ENCODE results near the gene CPNE5. TPM values are rescaled to one million over a fixed set of nuclear protein-coding genes. Genes with fewer than 3 reads are reported as not detected.
A peak's percentile ranks its signal among the peaks of the same experiment; 100 is the strongest.

The CPNE5 gene
- total and polyA plus RNA-seq, 8 donors = 0.19 to 1.5 (median 0.58) TPM

DNA sequence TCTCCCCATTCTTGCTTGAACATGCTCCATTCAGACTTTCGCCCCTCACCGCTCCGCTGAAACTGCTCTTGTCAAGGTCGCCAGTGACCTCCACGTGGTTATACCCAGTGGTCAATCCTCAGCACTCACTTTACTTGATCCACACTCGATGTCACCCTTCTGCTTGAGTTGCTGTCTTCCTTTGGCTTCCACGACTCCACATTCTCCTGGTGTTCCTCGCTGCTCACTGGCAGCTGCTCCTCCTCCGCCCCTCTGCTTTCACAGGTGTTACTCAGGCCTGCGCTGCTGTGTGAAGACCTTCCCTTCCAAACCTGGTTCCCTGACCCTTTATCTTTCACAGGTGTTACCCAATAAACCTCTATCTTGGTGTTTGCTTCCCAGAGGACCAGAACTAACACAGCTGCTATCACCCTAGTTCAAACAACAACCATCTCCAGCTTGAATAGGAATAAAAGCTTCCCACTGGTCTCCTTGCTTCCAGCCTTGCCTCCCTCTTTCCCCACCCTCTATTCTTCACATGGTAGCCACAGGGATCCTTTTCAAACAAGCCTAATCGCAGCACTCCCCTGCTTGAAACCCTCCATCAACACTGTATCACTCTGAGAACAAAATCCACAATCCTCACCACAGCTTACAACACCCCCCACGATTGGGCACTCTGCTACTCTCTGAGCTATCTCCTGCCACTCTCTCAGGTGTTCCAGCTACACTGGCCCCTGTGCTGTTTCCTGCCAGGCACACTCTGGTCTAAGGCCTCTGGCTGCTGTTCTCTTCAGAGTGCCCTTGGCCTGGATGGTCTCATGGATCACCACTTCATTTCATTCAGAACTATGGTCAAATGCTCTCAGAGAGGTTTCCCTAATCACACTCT lies 24.7 kb upstream of the CPNE5 start:
- H3K27ac ChIP-seq = no peak overlapping the region
- H3K4me1 ChIP-seq = no peaks in the 10 kb centered on the region
- H3K4me3 ChIP-seq = no peak overlapping the region
- TF ChIP-seq, protein P1, sequence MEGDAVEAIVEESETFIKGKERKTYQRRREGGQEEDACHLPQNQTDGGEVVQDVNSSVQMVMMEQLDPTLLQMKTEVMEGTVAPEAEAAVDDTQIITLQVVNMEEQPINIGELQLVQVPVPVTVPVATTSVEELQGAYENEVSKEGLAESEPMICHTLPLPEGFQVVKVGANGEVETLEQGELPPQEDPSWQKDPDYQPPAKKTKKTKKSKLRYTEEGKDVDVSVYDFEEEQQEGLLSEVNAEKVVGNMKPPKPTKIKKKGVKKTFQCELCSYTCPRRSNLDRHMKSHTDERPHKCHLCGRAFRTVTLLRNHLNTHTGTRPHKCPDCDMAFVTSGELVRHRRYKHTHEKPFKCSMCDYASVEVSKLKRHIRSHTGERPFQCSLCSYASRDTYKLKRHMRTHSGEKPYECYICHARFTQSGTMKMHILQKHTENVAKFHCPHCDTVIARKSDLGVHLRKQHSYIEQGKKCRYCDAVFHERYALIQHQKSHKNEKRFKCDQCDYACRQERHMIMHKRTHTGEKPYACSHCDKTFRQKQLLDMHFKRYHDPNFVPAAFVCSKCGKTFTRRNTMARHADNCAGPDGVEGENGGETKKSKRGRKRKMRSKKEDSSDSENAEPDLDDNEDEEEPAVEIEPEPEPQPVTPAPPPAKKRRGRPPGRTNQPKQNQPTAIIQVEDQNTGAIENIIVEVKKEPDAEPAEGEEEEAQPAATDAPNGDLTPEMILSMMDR (IDR thresholded peaks at IDR 0.05) = no peak
- 53 to 61% methylated on average over 12 of the region's 12 CpGs for WGBS, 2 donors
- H3K27me3 ChIP-seq = no peaks in the 10 kb centered on the region
- intact Hi-C loops (cut with DNase I) = no loop called here
- H3K9me3 ChIP-seq = no peaks in the 10 kb centered on the region
- ATAC-seq (peak in 3 of 4 donors; percentile 10 to 36 (median 31)), FAIRE-seq (no peak), DNase-seq (no peak)
- H3K36me3 ChIP-seq = no peaks in the 10 kb centered on the region

DNA sequence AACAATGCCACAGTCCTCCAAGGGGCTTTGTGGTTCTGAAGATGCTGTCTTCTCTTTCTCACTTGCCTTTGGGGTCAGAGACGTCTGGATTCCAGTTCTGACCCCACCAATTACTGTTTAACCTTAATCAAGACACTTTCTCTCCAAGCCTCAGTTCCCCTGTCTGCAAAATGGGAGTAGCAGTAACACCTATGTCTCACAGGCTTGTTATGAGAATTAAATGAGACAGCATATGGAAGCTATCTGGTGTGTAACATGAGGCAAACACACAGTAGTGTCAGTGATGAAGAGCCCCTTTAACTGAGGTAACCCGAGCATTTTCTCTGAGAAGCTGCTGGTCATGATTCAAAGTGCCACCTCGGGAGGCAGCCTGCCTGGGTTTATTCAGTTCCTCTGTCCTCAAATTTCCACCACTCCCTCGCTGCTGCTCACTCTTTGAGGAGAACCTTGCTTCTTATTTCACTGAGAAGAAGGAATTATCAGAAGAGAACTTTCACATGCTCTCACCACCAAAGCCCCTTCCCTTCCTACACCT lies 23.7 kb upstream of the CPNE5 start:
- H3K27me3 ChIP-seq = no peaks in the 10 kb centered on the region
- TF ChIP-seq, protein P1 (IDR thresholded peaks at IDR 0.05) = no peak
- DNase-seq = no peak
- intact Hi-C loops (cut with DNase I) = no loop called here
- no peak overlapping the region for H3K27ac ChIP-seq
- WGBS, 2 donors = 88 to 90% methylated on average over 4 of the region's 4 CpGs
- H3K36me3 ChIP-seq = no peaks in the 10 kb centered on the region
- H3K9me3 ChIP-seq = no peaks in the 10 kb centered on the region
- FAIRE-seq = no peak
- H3K4me3 ChIP-seq = no peak overlapping the region
- no peak for ATAC-seq
- no peaks in the 10 kb centered on the region for H3K4me1 ChIP-seq

DNA sequence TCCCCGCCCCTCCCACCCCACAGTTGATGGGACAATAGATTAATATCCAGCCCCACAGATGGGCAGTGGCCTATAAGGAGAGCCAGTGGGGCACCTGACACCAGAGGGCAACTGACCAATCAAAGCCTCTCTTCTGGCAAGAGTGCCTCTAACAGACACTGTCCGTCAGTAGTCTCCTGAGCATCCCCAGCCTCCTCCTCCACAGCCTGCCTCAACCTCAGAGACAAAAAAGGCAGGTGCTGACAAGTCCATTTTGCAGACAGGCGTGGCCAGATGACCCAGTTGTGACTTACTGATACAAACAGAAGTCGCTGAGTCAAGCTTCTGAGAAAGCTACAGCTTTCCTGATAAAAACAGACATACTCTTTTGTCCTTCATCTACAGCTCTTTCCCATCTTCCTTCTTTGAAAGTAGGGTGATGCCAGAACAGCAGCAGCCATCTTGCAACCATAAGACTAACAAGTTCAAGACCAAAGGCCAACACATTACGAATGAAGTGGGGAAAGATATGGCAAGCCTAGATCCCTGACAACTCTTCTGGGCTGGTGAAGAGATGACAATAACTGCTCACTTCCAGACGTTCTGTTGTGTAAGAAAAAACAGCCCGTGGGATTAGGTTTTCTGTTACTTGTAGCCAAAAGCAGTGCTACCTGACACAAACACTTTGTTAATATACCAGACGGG lies 23.1 kb upstream of the CPNE5 start:
- Histone ChIP-seq H3K27ac (no peak overlapping the region), H3K4me1 (no peaks in the 10 kb centered on the region), H3K4me3 (no peak overlapping the region), H3K36me3 (no peaks in the 10 kb centered on the region), H3K27me3 (no peaks in the 10 kb centered on the region), H3K9me3 (no peaks in the 10 kb centered on the region)
- no peak for FAIRE-seq
- ATAC-seq = no peak
- intact Hi-C loops (cut with DNase I) = no loop called here
- 89 to 90% methylated on average over 8 of the region's 8 CpGs for WGBS, 2 donors
- TF ChIP-seq, protein P1 (IDR thresholded peaks at IDR 0.05) = no peak
- DNase-seq = no peak

DNA sequence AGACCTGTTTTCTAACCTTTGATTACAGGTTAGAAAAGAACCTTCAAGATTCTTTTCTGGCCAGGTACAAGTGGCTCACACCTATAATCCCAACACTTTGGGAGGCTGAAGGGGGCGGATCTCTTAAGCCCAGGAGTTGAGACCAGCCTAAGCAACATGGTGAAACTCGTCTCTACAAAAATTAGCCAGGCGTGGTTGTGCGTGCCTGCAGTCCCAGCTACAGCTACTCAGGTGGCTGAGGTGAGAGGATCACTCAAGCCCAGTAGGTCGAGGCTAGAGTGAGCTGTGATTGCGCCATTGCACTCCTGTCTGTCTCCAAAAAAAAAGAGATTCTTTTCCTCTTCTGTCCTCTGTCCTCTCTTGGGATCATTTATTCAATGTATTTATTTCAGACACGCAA lies 20.9 kb upstream of the CPNE5 start:
- FAIRE-seq = no peak
- H3K9me3 ChIP-seq = no peaks in the 10 kb centered on the region

More for the DNA sequence above, 20.9 kb upstream of the CPNE5 start:
- Histone ChIP-seq H3K27me3 (no peaks in the 10 kb centered on the region), H3K4me1 (no peaks in the 10 kb centered on the region), H3K27ac (no peak overlapping the region), H3K36me3 (peaks cover 0 to 6% (median 0%) of the 10 kb centered on the region in 3 donors), H3K4me3 (no peak overlapping the region)
- ATAC-seq (no peak), DNase-seq (peak in 1 of 6 donors; percentile 4)
- TF ChIP-seq, protein P1 (IDR thresholded peaks at IDR 0.05) = no peak
- WGBS, 2 donors = 94 to 95% methylated on average over 7 of the region's 7 CpGs
- intact Hi-C loops (cut with DNase I) = no loop called here

Measured in pancreas (tissue), 10 donors.